ENCODE results near the gene DRC3.

DRC3 gene

DNA sequence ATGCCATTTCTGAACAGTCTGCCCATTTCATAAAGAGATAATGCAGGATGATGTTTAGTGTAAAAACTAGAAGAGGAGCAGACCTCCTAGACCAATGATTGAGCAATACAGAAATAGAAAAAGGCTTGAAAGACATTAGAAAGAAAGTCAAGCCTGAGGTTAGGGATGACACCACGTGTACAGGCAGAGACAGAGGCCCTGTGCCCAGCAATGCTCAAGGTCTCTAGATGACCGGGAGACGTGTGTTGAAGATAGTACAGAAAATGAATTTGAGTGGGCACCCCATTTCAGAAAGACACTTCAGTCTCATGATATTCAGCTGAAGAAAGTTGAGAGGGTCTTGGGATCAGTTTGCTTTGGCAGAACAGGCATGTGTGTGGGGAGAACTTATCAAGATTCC is 71.9 kb downstream of the DRC3 start:
- no peak for DNase-seq

DNA sequence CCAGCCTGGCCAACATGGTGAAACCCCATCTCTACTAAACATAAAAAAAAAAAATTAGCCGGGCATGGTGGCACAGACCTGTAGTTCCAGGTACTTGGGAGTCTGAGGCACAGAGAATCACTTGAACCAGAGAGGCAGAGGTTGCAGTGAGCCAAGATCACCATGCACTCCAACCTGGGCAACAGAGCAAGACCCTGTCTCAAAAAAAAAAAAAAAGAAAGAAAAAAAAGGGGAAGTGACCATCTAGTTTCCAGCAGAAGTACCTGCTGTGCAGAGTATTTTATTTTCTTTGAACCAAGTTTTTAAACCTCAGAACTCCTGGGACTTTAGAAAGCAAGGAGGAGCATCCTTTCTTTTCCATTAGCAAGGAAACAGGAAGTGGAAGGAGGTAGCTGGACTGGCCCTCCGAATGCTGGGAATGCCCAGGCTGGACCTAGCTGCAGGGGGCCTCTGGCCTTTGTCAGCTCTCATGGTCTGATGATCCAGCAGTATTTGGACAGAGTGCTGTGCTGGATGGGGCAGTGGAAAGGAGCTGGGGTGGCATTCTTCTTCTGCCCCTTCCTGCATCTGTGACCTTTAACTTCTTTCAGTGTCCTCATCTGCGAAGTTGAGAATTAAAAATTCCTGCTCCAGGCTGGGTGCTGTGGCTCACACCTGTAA is 73.2 kb downstream of the DRC3 start:
- DNase-seq = no peak

DNA sequence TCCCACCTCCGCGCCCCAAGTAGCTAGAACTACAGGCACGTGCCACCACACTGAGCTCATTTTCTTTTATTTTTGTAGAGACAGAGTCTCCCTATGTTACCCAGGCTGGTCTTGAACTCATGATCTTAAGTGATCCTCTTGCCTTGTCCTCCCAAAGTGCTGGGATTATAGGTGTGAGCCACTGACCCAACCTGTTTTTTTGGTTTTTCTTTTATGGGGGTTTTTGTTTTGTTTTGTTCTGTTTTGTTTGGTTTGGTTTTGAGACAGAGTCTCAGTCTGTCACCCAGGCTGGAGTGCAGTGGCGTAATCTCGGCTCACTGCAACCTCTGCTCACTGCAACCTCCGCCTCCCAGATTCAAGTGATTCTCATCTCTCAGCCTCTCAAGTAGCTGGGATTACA is 82.9 kb downstream of the DRC3 start:
- no peak for DNase-seq

DNA sequence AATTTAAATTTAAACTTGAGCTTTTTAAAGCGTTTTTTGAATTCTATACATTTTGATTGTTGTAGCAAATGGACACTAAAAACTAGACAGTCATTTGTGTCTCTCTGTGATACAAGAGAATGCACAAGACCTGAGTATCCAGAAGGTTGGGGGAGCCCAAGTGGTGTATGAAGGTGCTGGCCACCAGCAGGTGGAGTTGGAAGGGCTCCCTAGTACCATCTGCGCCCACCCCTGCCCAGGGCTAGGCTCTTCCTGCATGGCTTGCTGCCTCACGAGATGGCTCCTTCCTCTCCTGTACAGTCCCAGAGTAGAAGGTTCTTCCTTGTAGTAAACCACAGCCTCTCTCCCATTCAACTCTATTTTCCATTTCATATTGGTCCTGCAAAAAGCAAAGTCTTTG is 83.6 kb downstream of the DRC3 start:
- DNase-seq = no peak

DNA sequence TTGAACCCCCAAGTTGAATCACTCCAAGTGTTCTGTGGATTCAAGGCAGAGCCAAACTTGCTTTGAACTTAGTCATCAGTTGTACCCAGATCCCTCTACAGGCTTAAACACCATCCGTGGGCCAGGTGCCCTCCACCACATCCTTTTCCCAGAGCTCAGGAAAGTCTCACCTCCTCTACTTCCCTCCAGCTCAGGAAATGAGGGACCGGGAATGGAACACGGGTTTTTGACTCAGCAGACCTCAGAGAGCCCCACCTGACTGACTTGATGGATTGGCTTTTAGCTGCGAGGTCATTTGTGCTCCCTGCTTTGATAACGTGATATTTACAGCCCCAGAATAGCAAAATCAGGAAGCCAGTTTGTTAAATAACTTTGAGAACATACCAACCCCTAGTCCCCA is 86.6 kb downstream of the DRC3 start:
- no peak for DNase-seq

DNA sequence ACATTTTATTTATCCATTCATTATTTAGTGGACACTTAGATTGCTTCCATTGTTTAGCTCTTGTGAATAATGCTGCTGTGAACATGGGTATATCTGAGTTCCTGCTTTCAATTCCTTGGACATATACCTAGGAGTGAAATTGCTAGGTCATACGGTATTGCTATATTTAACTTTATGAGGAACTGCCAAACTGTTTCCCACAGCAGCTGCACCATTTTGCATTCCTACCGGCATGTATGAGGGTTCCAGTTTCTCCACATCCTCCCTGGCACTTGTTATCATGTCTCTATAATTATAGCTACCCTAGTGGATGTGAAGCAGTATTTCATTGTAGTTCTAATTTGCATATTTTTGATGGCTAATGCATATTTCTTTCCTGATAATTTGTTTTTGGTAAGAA is 91.4 kb downstream of the DRC3 start:
- no peak for DNase-seq

DNA sequence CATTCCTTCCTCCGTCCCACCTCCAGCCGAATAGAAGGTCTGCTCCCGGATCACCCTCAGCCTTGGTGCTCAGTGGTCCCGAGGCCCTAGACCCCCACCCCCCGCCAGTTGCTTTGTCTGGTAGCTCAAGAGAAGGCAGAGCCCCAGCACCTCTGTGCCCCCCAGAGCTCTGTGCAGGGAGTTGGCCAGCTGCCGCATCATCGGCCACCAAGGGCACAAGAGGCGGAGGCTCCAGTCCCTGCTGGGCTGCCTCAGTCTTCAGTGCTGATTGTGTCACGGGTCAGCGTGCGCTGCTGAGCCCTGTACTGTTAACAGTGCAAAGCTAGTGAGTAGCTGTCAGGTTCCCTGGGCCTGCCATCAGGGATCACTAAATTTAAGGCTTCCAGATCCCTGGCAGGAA is 92.9 kb downstream of the DRC3 start:
- no peak for DNase-seq

All from nucleus accumbens (tissue), 56 donors.